H1 (cell line): ENCODE results near the gene ASXL2. TPM values are rescaled to one million over a fixed set of nuclear protein-coding genes. Genes with fewer than 3 reads are reported as not detected.

ENCODE experiments used
- CTCF ChIA-PET: fragments of 300-600 bp; sonication (Branson Sonifier 250); formaldehyde crosslinking; loops from one replicate; lab custom pipeline; 2021; ENCODE audit not compliant: partially characterized antibody; lab: Charles Lee
- POLR2A ChIA-PET: fragments of 300-600 bp; sonication (Branson Sonifier 250); formaldehyde crosslinking; loops from one replicate; lab custom pipeline; 2021; ENCODE audit warnings: inconsistent platforms; ENCODE audit not compliant: partially characterized antibody; lab: Charles Lee
- DNase-seq, 2 experiments: peaks; one replicate each; pipeline versions ENCODE4 v3.0.0 to v3.0.0-alpha.2; 2010 to 2022; ENCODE audit warnings: low spot score in 2 of 2, low read depth in 1 of 2, mixed read lengths in 1 of 2
- FAIRE-seq: peaks from 2 replicates; lab custom pipeline; 2011; peaks lifted over from hg19 to GRCh38; lab: Jason Lieb, UNC
- H2AFZ ChIP-seq: 2 replicates; pipeline ENCODE4 v1.8.1; 2012; ENCODE audit warnings: low read length, inconsistent platforms
- H2AK5ac ChIP-seq: 2 replicates; pipeline ENCODE4 v1.6.1; 2013; ENCODE audit warnings: low read depth, low read length
- H2BK120ac ChIP-seq: replicated peaks from 2 replicates; pipeline ENCODE3; 2013; ENCODE audit warnings: low read depth, low read length, inconsistent platforms
- H2BK12ac ChIP-seq: 2 replicates; pipeline ENCODE4 v1.6.1; 2013; ENCODE audit warnings: low read depth, low read length
- H2BK15ac ChIP-seq: 2 replicates; pipeline ENCODE4 v1.6.1; 2013; ENCODE audit warnings: low read length
- H2BK20ac ChIP-seq: 2 replicates; pipeline ENCODE4 v1.6.1; 2013; ENCODE audit warnings: low read length
- H2BK5ac ChIP-seq: 2 replicates; pipeline ENCODE4 v1.6.1; 2013; ENCODE audit warnings: low read depth, low read length
- H3K14ac ChIP-seq: 2 replicates; pipeline ENCODE4 v1.6.1; 2013; ENCODE audit warnings: inconsistent platforms; ENCODE audit not compliant: insufficient read length
- H3K18ac ChIP-seq: 2 replicates; pipeline ENCODE4 v1.6.1; 2013; ENCODE audit warnings: low read length; ENCODE audit errors: extremely low read depth
- H3K23ac ChIP-seq: 2 replicates; pipeline ENCODE4 v1.6.1; 2013; ENCODE audit warnings: inconsistent platforms; ENCODE audit not compliant: insufficient read length
- H3K23me2 ChIP-seq: 2 replicates; pipeline ENCODE4 v1.6.1; 2013; ENCODE audit warnings: low read depth, low read length
- H3K27ac ChIP-seq: 2 replicates; pipeline ENCODE4 v1.6.1; 2011; ENCODE audit warnings: low read depth, low read length, inconsistent platforms
- H3K27me3 ChIP-seq, 4 experiments: replicated peaks in 1 of 4; 1 replicate in 1 of 4; 2 replicates in 3 of 4; pipeline versions ENCODE4 v1.6.1 to v1.8.1; 2011 to 2013; ENCODE audit warnings: low read length in 3 of 4, mild to moderate bottlenecking in 3 of 4, inconsistent platforms in 2 of 4, mixed read lengths in 2 of 4, moderate library complexity in 1 of 4; ENCODE audit not compliant: control insufficient read depth in 3 of 4, insufficient read depth in 3 of 4; ENCODE audit errors: extremely low read depth in 1 of 4
- H3K36me3 ChIP-seq, 4 experiments: 2 replicates each; pipeline versions ENCODE4 v1.6.1 to v1.8.1; 2011 to 2013; ENCODE audit warnings: mild to moderate bottlenecking in 4 of 4, low read length in 3 of 4, moderate library complexity in 2 of 4, control low read depth in 1 of 4, inconsistent platforms in 1 of 4; ENCODE audit not compliant: insufficient read depth in 4 of 4, control insufficient read depth in 2 of 4
- H3K4ac ChIP-seq: replicated peaks from 2 replicates; pipeline ENCODE3; 2013; ENCODE audit warnings: low read length, low read depth, mixed read lengths, inconsistent platforms; ENCODE audit not compliant: insufficient read length
- H3K4me1 ChIP-seq, 4 experiments: replicated peaks in 1 of 4; 1 replicate in 1 of 4; 2 replicates in 3 of 4; pipeline versions ENCODE4 v1.6.1 to v1.8.1; 2011 to 2013; ENCODE audit warnings: low read length in 3 of 4, inconsistent platforms in 2 of 4, mixed read lengths in 1 of 4; ENCODE audit not compliant: insufficient read depth in 4 of 4, control insufficient read depth in 3 of 4
- H3K4me2 ChIP-seq, 2 experiments: 2 replicates each; pipeline versions ENCODE4 v1.6.1 to v1.8.1; 2011 to 2013; ENCODE audit warnings: low read depth in 2 of 2, low read length in 2 of 2, control low read depth in 1 of 2, inconsistent platforms in 1 of 2, mild to moderate bottlenecking in 1 of 2; ENCODE audit not compliant: insufficient read depth in 1 of 2
- H3K4me3 ChIP-seq, 4 experiments: fragments of 200-600, 300-600 bp in 1 of 4; sonication (generic), shearing (Covaris generic), sonication (Bioruptor Twin) in 1 of 4; 2 replicates each; pipeline versions ENCODE4 v1.5.1 to v1.8.1; 2011 to 2016; ENCODE audit warnings: low read length in 4 of 4, low read depth in 3 of 4, control low read depth in 2 of 4, inconsistent platforms in 2 of 4, mild to moderate bottlenecking in 2 of 4, mixed read lengths in 1 of 4, moderate library complexity in 1 of 4; ENCODE audit not compliant: insufficient read depth in 2 of 4; ENCODE audit errors: extremely low read depth in 1 of 4
- H3K56ac ChIP-seq: replicated peaks from 2 replicates; pipeline ENCODE3; 2013; ENCODE audit warnings: low read depth, mild to moderate bottlenecking, mixed read lengths, low read length, inconsistent platforms; ENCODE audit not compliant: insufficient read length
- H3K79me1 ChIP-seq: 2 replicates; pipeline ENCODE4 v1.6.1; 2013; ENCODE audit warnings: low read depth, low read length, control low read depth
- H3K79me2 ChIP-seq, 2 experiments: 2 replicates each; pipeline versions ENCODE4 v1.6.1 to v1.8.1; 2012 to 2013; ENCODE audit warnings: low read length in 2 of 2, mild to moderate bottlenecking in 2 of 2, inconsistent platforms in 1 of 2; ENCODE audit not compliant: insufficient read depth in 2 of 2, control insufficient read depth in 1 of 2
- H3K9ac ChIP-seq, 4 experiments: replicated peaks in 1 of 4; 1 replicate in 1 of 4; 2 replicates in 3 of 4; pipeline versions ENCODE4 v1.6.1 to v1.8.1; 2011 to 2013; ENCODE audit warnings: low read depth in 3 of 4, low read length in 3 of 4, control low read depth in 2 of 4, mild to moderate bottlenecking in 2 of 4, moderate library complexity in 2 of 4, inconsistent platforms in 1 of 4; ENCODE audit errors: extremely low read depth in 1 of 4
- H3K9me3 ChIP-seq, 2 experiments: 2 replicates each; pipeline versions ENCODE4 v1.6.1 to v1.8.1; 2012 to 2013; ENCODE audit warnings: mild to moderate bottlenecking in 2 of 2, moderate library complexity in 2 of 2, control low read depth in 1 of 2, inconsistent platforms in 1 of 2, low read depth in 1 of 2, low read length in 1 of 2, mixed read lengths in 1 of 2; ENCODE audit not compliant: insufficient read depth in 2 of 2
- H4K20me1 ChIP-seq, 2 experiments: replicated peaks in 1 of 2; 2 replicates each; pipeline versions ENCODE3 to v1.8.1; 2011 to 2013; ENCODE audit warnings: inconsistent platforms in 2 of 2, low read length in 2 of 2, mild to moderate bottlenecking in 1 of 2; ENCODE audit not compliant: insufficient read depth in 2 of 2, control insufficient read depth in 1 of 2
- H4K5ac ChIP-seq: 2 replicates; pipeline ENCODE4 v1.6.1; 2013; ENCODE audit warnings: low read length, low read depth, mixed read lengths, inconsistent platforms; ENCODE audit not compliant: insufficient read length
- H4K8ac ChIP-seq: 2 replicates; pipeline ENCODE4 v1.8.0; 2013; ENCODE audit warnings: mild to moderate bottlenecking, moderate library complexity, low read length, inconsistent platforms; ENCODE audit not compliant: insufficient read depth; ENCODE audit errors: extremely low read depth
- H4K91ac ChIP-seq: replicated peaks from 2 replicates; pipeline ENCODE3; 2013; ENCODE audit warnings: low read length, mixed read lengths, inconsistent platforms; ENCODE audit not compliant: insufficient read length
- E2F6 ChIP-seq: IDR thresholded peaks from 2 replicates; pipeline ENCODE4 v1.6.1; 2012; ENCODE audit warnings: inconsistent platforms
- GABPA ChIP-seq: IDR thresholded peaks from 2 replicates; pipeline ENCODE4 v1.6.1; 2011; ENCODE audit warnings: mild to moderate bottlenecking, low read length, moderate library complexity, borderline replicate concordance; ENCODE audit not compliant: insufficient read depth
- HDAC2 ChIP-seq, 2 experiments: fragments of 300-600 bp in 1 of 2; sonication (generic) in 1 of 2; IDR thresholded peaks; 2 replicates each; pipeline ENCODE4 v1.6.1; 2011 to 2012; ENCODE audit warnings: low read depth in 2 of 2, low read length in 2 of 2, mild to moderate bottlenecking in 2 of 2, moderate library complexity in 2 of 2, borderline replicate concordance in 1 of 2, inconsistent platforms in 1 of 2
- RAD21 ChIP-seq, 2 experiments: IDR thresholded peaks in 1 of 2; conservative IDR thresholded peaks in 1 of 2; 2 replicates each; pipeline ENCODE4 v1.6.1; 2011; ENCODE audit warnings: low read depth in 2 of 2, low read length in 2 of 2, improper control_type of control experiment in 1 of 2, inconsistent platforms in 1 of 2, mild to moderate bottlenecking in 1 of 2, moderate library complexity in 1 of 2
- RNF2 ChIP-seq: fragments of 200-900, 300-1000 bp; sonication (generic); IDR thresholded peaks from 2 replicates; pipeline ENCODE4 v1.7.1; 2016; ENCODE audit warnings: borderline replicate concordance, low read depth, mild to moderate bottlenecking, antibody characterized with exemption, low read length; ENCODE audit not compliant: poor library complexity, severe bottlenecking; ENCODE audit errors: missing control alignments
- SUZ12 ChIP-seq: fragments of 200-600 bp; sonication (generic); IDR thresholded peaks from 2 replicates; pipeline ENCODE4 v1.6.1; 2012; ENCODE audit warnings: mild to moderate bottlenecking, inconsistent platforms, low read length, moderate library complexity, mixed read lengths
- WGBS, 2 experiments: shearing (Covaris generic) in 1 of 2; methylation state at CpG; one replicate each; pipeline versions ENCODE4 v1.1.6 to v1.1.7; 2013 to 2015; ENCODE audit warnings: low lambda C conversion rate in 2 of 2, mixed read lengths in 2 of 2, inconsistent platforms in 1 of 2, low coverage in 1 of 2, missing lambda C conversion rate in 1 of 2; ENCODE audit not compliant: insufficient replicate concordance in 2 of 2, insufficient coverage in 1 of 2, insufficient read length in 1 of 2; ENCODE audit errors: extremely low coverage in 1 of 2, missing lambda C conversion rate in 1 of 2; 5-methylcytosine and 5-hydroxymethylcytosine counted together
- polyA plus RNA-seq, 7 experiments: library from polyadenylated mRNA; depleted of rRNA in 3 of 7; stranded (reverse) in 5 of 7; unstranded in 2 of 7; fragments of >200 nt in 5 of 7; fragments of 200-250 nt in 2 of 7; gene quantifications; 1 replicate in 5 of 7; 2 replicates in 1 of 7; 4 replicates in 1 of 7; pipeline versions ENCODE4 v1.2.1 to v1.2.3, GENCODE V29; 2011 to 2013; ENCODE audit warnings: missing spikeins in 2 of 7, mixed read lengths in 2 of 7
- total RNA-seq: library from RNA; stranded (reverse); fragmentation: NEBNext Ultra II Directional; extraction: Animal tissue kit (Norgen Biotek cat#: 25700); gene quantifications from 2 replicates; pipeline ENCODE4 v1.2.1, GENCODE V29; 2021
- TF ChIP-seq, protein P1 (sequence below), 3 experiments: IDR thresholded peaks; 1 replicate in 2 of 3; 2 replicates in 1 of 3; pipeline versions ENCODE4 v1.5.1 to v1.6.1; 2011; ENCODE audit warnings: low read length in 3 of 3, mild to moderate bottlenecking in 3 of 3, inconsistent platforms in 2 of 3, low read depth in 1 of 3, moderate library complexity in 1 of 3; ENCODE audit not compliant: insufficient read depth in 1 of 3; ENCODE audit errors: control extremely low read depth in 1 of 3

ASXL2 gene
- total and polyA plus RNA-seq, 2 of the 8 experiments (the other 6 are each of a cell fraction or from before 2014, with no cell fraction given): 7.2 to 41.3 TPM

DNA sequence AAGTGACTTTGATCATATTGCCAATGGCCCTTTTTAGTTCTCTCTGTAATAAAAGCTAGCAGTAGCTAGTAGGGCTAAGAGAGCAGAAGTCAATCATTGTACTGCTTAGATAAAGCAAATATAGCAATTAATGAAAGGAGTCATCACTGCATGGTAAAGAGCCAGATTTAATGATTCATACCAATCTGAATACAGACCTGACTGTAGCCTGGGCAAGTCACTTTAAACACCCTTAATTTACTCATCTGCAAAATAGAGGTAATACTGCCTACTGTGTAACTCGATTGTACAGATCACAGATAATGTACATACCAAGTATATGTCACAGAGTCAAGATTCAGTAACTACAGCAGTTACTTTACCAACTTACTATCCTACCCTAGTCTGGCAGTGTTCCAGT is 63.6 kb downstream of the ASXL2 start:
- Histone ChIP-seq H3K56ac (no peak overlapping the region), H3K36me3 (no peaks in the 10 kb centered on the region; a peak in 1 of 8 replicates), H3K9ac (no peak overlapping the region), H2AFZ (no peak overlapping the region), H3K4ac (no peak overlapping the region), H3K4me2 (no peak overlapping the region), H4K20me1 (no peaks in the 10 kb centered on the region), H4K5ac (no peak overlapping the region), H3K4me3 (no peak overlapping the region), H3K9me3 (no peaks in the 10 kb centered on the region), H2BK5ac (no peak overlapping the region), H3K18ac (no peak overlapping the region), H3K4me1 (peaks cover 0 to 7% (median 2%) of the 10 kb centered on the region in 4 experiments; a peak in 4 of 7 replicates), H3K23me2 (no peaks in the 10 kb centered on the region), H3K14ac (no peak overlapping the region), H3K27ac (no peak overlapping the region), H2AK5ac (no peak overlapping the region), H4K8ac (no peak overlapping the region), H2BK20ac (no peak overlapping the region), H2BK12ac (no peak overlapping the region), H2BK120ac (no peak overlapping the region), H3K27me3 (no peaks in the 10 kb centered on the region), H2BK15ac (no peak overlapping the region), H3K79me2 (peaks cover 0 to 31% of the 10 kb centered on the region in 2 experiments; a peak in 3 of 4 replicates), H3K23ac (no peak overlapping the region), H4K91ac (no peak overlapping the region), H3K79me1 (no peaks in the 10 kb centered on the region)
- CTCF ChIA-PET: interaction anchor here (0.5 to 1.5 kb wide), 2 partner anchors 10 to 12 kb away, joined by 3 read pairs; no protein-coding TSS in a partner anchor
- DNase-seq (no peak), FAIRE-seq (no peak)
- 81% methylated on average over 1 of the region's 1 CpG; no CpG with 5 or more reads in 1 of the 2 experiments for WGBS, 2 experiments
- POLR2A ChIA-PET: no interaction called here
- no peak for TF ChIP-seq RAD21 (IDR thresholded peaks at IDR 0.05 in 1 of 2, conservative IDR thresholded peaks at IDR 0.05 in 1 of 2; ENCODE audit: low read depth in 2 of 2, low read length in 2 of 2)
- no peak for TF ChIP-seq GABPA
- no peak for TF ChIP-seq SUZ12
- TF ChIP-seq E2F6: no peak
- TF ChIP-seq HDAC2 (IDR thresholded peaks at IDR 0.05; ENCODE audit: borderline replicate concordance in 1 of 2, low read depth in 2 of 2, low read length in 2 of 2): no peak
- TF ChIP-seq, protein P1, sequence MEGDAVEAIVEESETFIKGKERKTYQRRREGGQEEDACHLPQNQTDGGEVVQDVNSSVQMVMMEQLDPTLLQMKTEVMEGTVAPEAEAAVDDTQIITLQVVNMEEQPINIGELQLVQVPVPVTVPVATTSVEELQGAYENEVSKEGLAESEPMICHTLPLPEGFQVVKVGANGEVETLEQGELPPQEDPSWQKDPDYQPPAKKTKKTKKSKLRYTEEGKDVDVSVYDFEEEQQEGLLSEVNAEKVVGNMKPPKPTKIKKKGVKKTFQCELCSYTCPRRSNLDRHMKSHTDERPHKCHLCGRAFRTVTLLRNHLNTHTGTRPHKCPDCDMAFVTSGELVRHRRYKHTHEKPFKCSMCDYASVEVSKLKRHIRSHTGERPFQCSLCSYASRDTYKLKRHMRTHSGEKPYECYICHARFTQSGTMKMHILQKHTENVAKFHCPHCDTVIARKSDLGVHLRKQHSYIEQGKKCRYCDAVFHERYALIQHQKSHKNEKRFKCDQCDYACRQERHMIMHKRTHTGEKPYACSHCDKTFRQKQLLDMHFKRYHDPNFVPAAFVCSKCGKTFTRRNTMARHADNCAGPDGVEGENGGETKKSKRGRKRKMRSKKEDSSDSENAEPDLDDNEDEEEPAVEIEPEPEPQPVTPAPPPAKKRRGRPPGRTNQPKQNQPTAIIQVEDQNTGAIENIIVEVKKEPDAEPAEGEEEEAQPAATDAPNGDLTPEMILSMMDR (IDR thresholded peaks at IDR 0.05; ENCODE audit: control extremely low read depth in 1 of 3, insufficient read depth in 1 of 3, low read depth in 1 of 3, low read length in 3 of 3): no peak
- TF ChIP-seq RNF2: no peak
